GM12878 (cell line): ENCODE measurements around the gene TULP1. TPM values are rescaled to one million over a fixed set of nuclear protein-coding genes. Genes with fewer than 3 reads are reported as not detected.
A peak's percentile ranks its signal among the peaks of the same experiment; 100 is the strongest.
"Not testable (repeated sequence)": the region's sequence is repeated elsewhere in the genome, so short reads cannot be mapped to it uniquely, and the experiment has no call there.

Experiments
- ATAC-seq: fragments of 200-7000 bp; cut with Tn5 transposase; 3 replicates; pipeline ENCODE4 v1.9.1; 2020; ENCODE audit warnings: mild to moderate bottlenecking, moderate library complexity
- BruUV-seq: library from RNA; stranded (reverse); fragments of 400-500 nt; replicated peaks from 2 replicates; lab custom pipeline; 2021; lab: Mats Ljungman, UMichigan
- CTCF ChIA-PET: fragments of 300-600 bp; sonication (Branson Sonifier 250); formaldehyde crosslinking; extraction: SDS; loops from one replicate; lab custom pipeline; 2021; ENCODE audit warnings: inconsistent platforms; lab: Yijun Ruan, JAX
- POLR2A ChIA-PET: fragments of 350-600 bp; formaldehyde crosslinking; extraction: SDS; loops from one replicate; lab custom pipeline; 2021; ENCODE audit warnings: inconsistent platforms; lab: Charles Lee
- RAD21 ChIA-PET: fragments of 300-600 bp; sonication (Branson Sonifier 250); formaldehyde crosslinking; loops from one replicate; lab custom pipeline; 2023; ENCODE audit warnings: antibody characterized with exemption; ENCODE audit not compliant: unreplicated experiment; lab: Charles Lee
- SMC1A ChIA-PET: fragments of 300-600 bp; sonication (Branson Sonifier 250); formaldehyde crosslinking; loops from one replicate; lab custom pipeline; 2023; ENCODE audit not compliant: unreplicated experiment, uncharacterized antibody; lab: Charles Lee
- DNase-seq: peaks from one replicate; pipeline ENCODE4 v3.0.0-alpha.2; 2011; ENCODE audit warnings: low read depth, low spot score
- FAIRE-seq: peaks from 3 replicates; lab custom pipeline; 2011; peaks lifted over from hg19 to GRCh38; lab: Jason Lieb, UNC
- H2AFZ ChIP-seq: 2 replicates; pipeline ENCODE4 v1.6.0; 2011; ENCODE audit warnings: low read depth, low read length, control low read depth; ENCODE audit not compliant: control insufficient read depth
- H3K27ac ChIP-seq: 2 replicates; pipeline ENCODE4 v1.5.1; 2011; ENCODE audit warnings: control low read depth; ENCODE audit not compliant: control insufficient read depth, insufficient read depth
- H3K27me3 ChIP-seq, 2 experiments: replicated peaks in 1 of 2; 2 replicates each; pipeline versions ENCODE4 v1.6.0 to v1.6.1; 2011; ENCODE audit warnings: low read length in 1 of 2; ENCODE audit not compliant: control insufficient read depth in 2 of 2, insufficient read depth in 2 of 2
- H3K36me3 ChIP-seq, 2 experiments: 2 replicates each; pipeline ENCODE4 v1.5.1; 2011; ENCODE audit warnings: low read length in 1 of 2; ENCODE audit not compliant: control insufficient read depth in 2 of 2, insufficient read depth in 2 of 2
- H3K4me1 ChIP-seq: 2 replicates; pipeline ENCODE4 v1.6.1; 2011; ENCODE audit warnings: mild to moderate bottlenecking, low read length, moderate library complexity, mixed read lengths; ENCODE audit not compliant: control insufficient read depth, insufficient read depth
- H3K4me2 ChIP-seq: 2 replicates; pipeline ENCODE4 v1.6.0; 2011; ENCODE audit warnings: control low read depth; ENCODE audit not compliant: control insufficient read depth, insufficient read depth
- H3K4me3 ChIP-seq: fragments of 200-600 bp; sonication (generic); 2 replicates; pipeline ENCODE4 v1.5.1; 2016
- H3K79me2 ChIP-seq: 2 replicates; pipeline ENCODE4 v1.6.0; 2011; ENCODE audit warnings: low read length; ENCODE audit not compliant: control insufficient read depth, insufficient read depth
- H3K9ac ChIP-seq: 2 replicates; pipeline ENCODE4 v1.8.0; 2011; ENCODE audit warnings: low read length, control low read depth, mixed read lengths; ENCODE audit not compliant: control insufficient read depth, insufficient read depth
- H3K9me3 ChIP-seq: replicated peaks from 3 replicates; pipeline ENCODE4 v1.5.1; 2011; ENCODE audit warnings: mild to moderate bottlenecking, low read length; ENCODE audit not compliant: control insufficient read depth, insufficient read depth
- H4K20me1 ChIP-seq: 2 replicates; pipeline ENCODE4 v1.6.0; 2011; ENCODE audit not compliant: control insufficient read depth, insufficient read depth
- BHLHE40 ChIP-seq, 2 experiments: fragments of 450-650 bp in 1 of 2; IDR thresholded peaks; 2 replicates each; pipeline ENCODE4 v1.6.1; 2011 to 2017; ENCODE audit warnings: low read depth in 2 of 2, borderline replicate concordance in 1 of 2, improper control_type of control experiment in 1 of 2, low read length in 1 of 2, mild to moderate bottlenecking in 1 of 2
- BRCA1 ChIP-seq: IDR thresholded peaks from 2 replicates; pipeline ENCODE4 v1.6.1; 2011; ENCODE audit warnings: low read depth, low read length, improper control_type of control experiment
- CHD2 ChIP-seq: IDR thresholded peaks from 2 replicates; pipeline ENCODE4 v1.6.1; 2011; ENCODE audit warnings: low read depth, low read length, improper control_type of control experiment, borderline replicate concordance
- NFIC ChIP-seq: IDR thresholded peaks from 2 replicates; pipeline ENCODE4 v1.6.1; 2012; ENCODE audit warnings: low read depth, mild to moderate bottlenecking, inconsistent platforms, low read length, moderate library complexity
- SMAD1 ChIP-seq: fragments of 450-650 bp; IDR thresholded peaks from 2 replicates; pipeline ENCODE4 v1.6.1; 2018; ENCODE audit warnings: mild to moderate bottlenecking, low read depth; ENCODE audit not compliant: partially characterized antibody
- SPI1 ChIP-seq: IDR thresholded peaks from 2 replicates; pipeline ENCODE4 v1.6.1; 2011; ENCODE audit warnings: low read depth, mild to moderate bottlenecking, low read length, moderate library complexity, borderline replicate concordance; ENCODE audit not compliant: insufficient read depth
- TAF1 ChIP-seq: IDR thresholded peaks from 2 replicates; pipeline ENCODE4 v1.6.1; 2011; ENCODE audit warnings: mild to moderate bottlenecking, low read depth, low read length, borderline replicate concordance
- TCF7 ChIP-seq: IDR thresholded peaks from 2 replicates; pipeline ENCODE4 v1.6.1; 2014; ENCODE audit warnings: antibody characterized with exemption, borderline replicate concordance
- ZBED1 ChIP-seq: IDR thresholded peaks from 2 replicates; pipeline ENCODE4 v1.6.1; 2016; ENCODE audit warnings: borderline replicate concordance
- WGBS: methylation state at CpG from one replicate; pipeline ENCODE4 v1.1.6; 2016; ENCODE audit warnings: low lambda C conversion rate; ENCODE audit not compliant: insufficient replicate concordance, insufficient coverage; ENCODE audit errors: missing lambda C conversion rate; 5-methylcytosine and 5-hydroxymethylcytosine counted together
- in situ Hi-C: fragments of 300-500 bp; cut with MboI; formaldehyde crosslinking; loops from 9 replicates; pipeline ENCODE4 v1.14.3; 2018; ENCODE audit warnings: mixed read lengths
- intact Hi-C: fragments of 100-400 bp; cut with micrococcal nuclease; formaldehyde crosslinking; loops from one replicate; pipeline ENCODE4 v1.14.2; 2022; ENCODE audit not compliant: unreplicated experiment
- polyA plus RNA-seq, 11 experiments: library from polyadenylated mRNA; depleted of rRNA in 4 of 11; unstranded in 6 of 11; stranded (reverse) in 5 of 11; fragments of >200 nt; fragmentation: Nextera tagmentation in 4 of 11; fragmentation: Illumina TruSeq in 1 of 11; extraction: Ambion mirVana in 4 of 11; extraction: Trizol in 1 of 11; gene quantifications; 1 replicate in 1 of 11; 2 replicates in 10 of 11; pipeline versions ENCODE4 v1.2.1 to v1.2.3, GENCODE V29; 2011 to 2016; ENCODE audit warnings: inconsistent platforms in 2 of 11, missing spikeins in 2 of 11, low read depth in 1 of 11
- total RNA-seq, 4 experiments: library from RNA; depleted of rRNA in 3 of 4; stranded (reverse); fragments of >200 nt in 3 of 4; fragmentation: Illumina TruSeq in 1 of 4; extraction: Trizol in 1 of 4; gene quantifications; 2 replicates each; pipeline versions ENCODE4 v1.2.1 to v1.2.3, GENCODE V29; 2013 to 2021

Gene TULP1
- total and polyA plus RNA-seq, 10 of the 15 experiments (the other 5 are each of a cell fraction or from before 2014, with no cell fraction given) = not detected

DNA sequence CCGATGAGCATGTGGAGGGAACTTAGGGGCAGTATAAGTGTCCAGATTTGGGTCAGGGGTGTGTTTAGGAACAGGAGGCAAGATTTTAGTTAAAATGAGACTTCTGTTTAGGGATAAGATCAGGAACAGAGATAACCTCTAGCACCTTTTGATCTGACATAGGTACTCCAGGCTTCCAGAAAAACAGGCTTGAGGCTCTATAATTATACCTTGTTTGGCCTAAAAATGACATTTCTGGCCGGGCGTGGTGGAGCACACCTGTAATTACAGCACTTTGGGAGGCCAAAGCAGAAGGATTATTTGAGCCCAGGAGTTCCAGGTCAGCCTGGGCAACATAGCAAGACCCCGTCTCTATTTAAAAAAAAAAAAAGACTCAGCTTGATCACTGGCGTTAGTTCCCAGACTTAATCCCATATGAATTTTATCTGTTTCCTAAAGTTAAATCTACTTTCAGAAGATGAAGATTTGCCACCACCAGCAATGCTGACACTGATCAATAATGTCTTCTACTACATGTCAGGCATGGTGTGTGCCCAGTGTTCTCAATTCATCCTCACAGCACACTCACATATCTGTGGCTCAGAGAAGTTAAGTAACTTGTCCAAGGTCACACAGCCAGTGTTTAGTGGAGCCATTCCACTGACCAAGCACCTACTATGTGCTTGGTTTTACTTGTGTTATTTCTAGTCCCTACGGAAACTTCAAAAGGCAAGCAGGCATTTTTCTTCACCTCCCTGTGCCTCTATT is 6.0 kb upstream of the TULP1 start:
- in situ Hi-C loops = no loop called here

DNA sequence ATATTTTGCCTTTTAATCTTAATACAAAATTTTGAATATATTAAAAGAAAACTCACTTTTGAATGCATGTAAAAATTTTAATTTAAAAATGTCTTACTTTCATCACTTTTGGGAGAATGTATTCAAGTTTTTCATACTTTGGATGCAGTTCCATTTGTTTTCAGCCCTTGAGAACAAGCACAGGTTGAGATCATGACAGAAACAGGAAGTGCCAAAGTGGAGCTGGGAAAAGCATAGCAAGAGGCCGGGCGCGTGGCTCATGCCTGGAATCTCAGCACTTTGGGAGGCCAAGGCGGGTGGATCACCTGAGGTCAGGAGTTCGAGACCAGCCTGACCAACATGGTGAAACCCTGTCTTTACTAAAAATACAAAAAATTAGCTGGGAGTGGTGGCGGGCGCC is 5.3 kb upstream of the TULP1 start:
- H3K9me3 ChIP-seq, RAD21 ChIA-PET, H3K27me3 ChIP-seq, H3K36me3 ChIP-seq, DNase-seq, H4K20me1 ChIP-seq, H3K4me3 ChIP-seq, POLR2A ChIA-PET, H2AFZ ChIP-seq, H3K4me1 ChIP-seq, H3K79me2 ChIP-seq, BruUV-seq, in situ Hi-C loops, H3K27ac ChIP-seq, H3K9ac ChIP-seq, intact Hi-C loops, ATAC-seq, FAIRE-seq, H3K4me2 ChIP-seq: not testable (repeated sequence)
- ChIA-PET CTCF (interaction anchor here (10.7 kb wide), 1 partner anchor 218 kb away, joined by 168 read pairs; the partner anchor contains the start of gene ARMC12), SMC1A (interaction anchor here (0.5 to 1.8 kb wide), 2 partner anchors 34 to 219 kb away, joined by 3 read pairs; partner anchors contain the start of gene ARMC12)
- 45% methylated on average over 7 of the region's 7 CpGs for WGBS
- TF ChIP-seq SPI1 = peak; percentile 45; the same call in 1 of the 2 replicates

More for the DNA sequence above, 6.0 kb upstream of the TULP1 start:
- no peaks in the 10 kb centered on the region for H3K9me3 ChIP-seq
- peaks cover 0 to 1% of the 10 kb centered on the region in 2 experiments; a peak in 2 of 4 replicates for H3K27me3 ChIP-seq
- H2AFZ ChIP-seq = no peak overlapping the region
- FAIRE-seq = no peak
- 53% methylated on average over 6 of the region's 6 CpGs for WGBS
- no peaks in the 10 kb centered on the region for H3K79me2 ChIP-seq
- intact Hi-C loops = no loop called here
- no peak for DNase-seq
- H3K4me3 ChIP-seq = no peak overlapping the region
- ChIA-PET POLR2A (no interaction called here), CTCF (interaction anchor here (10.7 kb wide), 1 partner anchor 217 kb away, joined by 168 read pairs; the partner anchor contains the start of gene ARMC12), SMC1A (interaction anchor here (1.8 kb wide), 1 partner anchor 219 kb away, joined by 3 read pairs; the partner anchor contains the start of gene ARMC12), RAD21 (no interaction called here)
- H3K9ac ChIP-seq = no peak overlapping the region
- no TSS peak for BruUV-seq
- TF ChIP-seq NFIC (no peak), ZBED1 (no peak), BHLHE40 (IDR thresholded peaks at IDR 0.05; ENCODE audit: borderline replicate concordance in 1 of 2, low read depth in 2 of 2, low read length in 1 of 2) (no peak), TAF1 (no peak), BRCA1 (no peak), TCF7 (no peak), CHD2 (no peak), SMAD1 (no peak)
- no peak for ATAC-seq
- H3K36me3 ChIP-seq = no peaks in the 10 kb centered on the region
- no peaks in the 10 kb centered on the region for H3K4me1 ChIP-seq
- H4K20me1 ChIP-seq = no peaks in the 10 kb centered on the region
- H3K4me2 ChIP-seq = no peak overlapping the region
- H3K27ac ChIP-seq = no peak overlapping the region
